Caco-2 (cell line): ENCODE measurements around the gene CSH1. TPM values are rescaled to one million over a fixed set of nuclear protein-coding genes. Genes with fewer than 3 reads are reported as not detected.
"Not testable (repeated sequence)": the region's sequence is repeated elsewhere in the genome, so short reads cannot be mapped to it uniquely, and the experiment has no call there.

ENCODE experiments used
- BruUV-seq: library from RNA; stranded (reverse); fragments of 400-500 nt; replicated peaks from 2 replicates; lab custom pipeline; 2021; lab: Mats Ljungman, UMichigan
- CTCF ChIA-PET: fragments of 300-600 bp; sonication (Branson Sonifier 250); formaldehyde crosslinking; loops from one replicate; lab custom pipeline; 2022; ENCODE audit warnings: antibody characterized with exemption; lab: Charles Lee
- POLR2A ChIA-PET: fragments of 300-600 bp; sonication (Branson Sonifier 250); formaldehyde crosslinking; loops from one replicate; lab custom pipeline; 2022; ENCODE audit warnings: antibody characterized with exemption; lab: Charles Lee
- DNase-seq, 2 experiments: peaks; one replicate each; pipeline versions ENCODE4 v3.0.0 to v3.0.0-alpha.2; 2020 to 2022
- H3K27me3 ChIP-seq: replicated peaks from 2 replicates; pipeline ENCODE4 v1.6.0; 2011; ENCODE audit warnings: low read length; ENCODE audit not compliant: control insufficient read depth, insufficient read depth
- H3K36me3 ChIP-seq: 2 replicates; pipeline ENCODE4 v1.5.1; 2011; ENCODE audit warnings: low read length; ENCODE audit not compliant: control insufficient read depth, insufficient read depth
- H3K4me1 ChIP-seq: fragments of 250-450 bp; sonication (Bioruptor Pico); 2 replicates; pipeline ENCODE4 v1.5.1; 2020; ENCODE audit warnings: mild to moderate bottlenecking
- H3K4me3 ChIP-seq: 2 replicates; pipeline ENCODE4 v1.5.1; 2011; ENCODE audit warnings: low read depth, mild to moderate bottlenecking, control low read depth, low read length
- H3K9me3 ChIP-seq: fragments of 250-450 bp; sonication (Bioruptor Pico); 2 replicates; pipeline ENCODE4 v1.5.1; 2020; ENCODE audit warnings: mild to moderate bottlenecking, moderate library complexity
- H3K27ac Mint-ChIP-seq: one replicate; pipeline ENCODE4 v1.8.0; 2022; ENCODE audit warnings: mixed read lengths; ENCODE audit not compliant: unreplicated experiment
- H3K27me3 Mint-ChIP-seq: one replicate; pipeline ENCODE4 v1.8.0; 2022; ENCODE audit warnings: mixed read lengths; ENCODE audit not compliant: insufficient read depth, unreplicated experiment
- H3K36me3 Mint-ChIP-seq: one replicate; pipeline ENCODE4 v1.8.0; 2022; ENCODE audit warnings: mild to moderate bottlenecking, mixed read lengths; ENCODE audit not compliant: insufficient read depth, unreplicated experiment
- H3K4me1 Mint-ChIP-seq: one replicate; pipeline ENCODE4 v1.8.0; 2022; ENCODE audit warnings: low read depth, mixed read lengths; ENCODE audit not compliant: unreplicated experiment
- H3K4me3 Mint-ChIP-seq: one replicate; pipeline ENCODE4 v1.8.0; 2022; ENCODE audit warnings: mild to moderate bottlenecking, moderate library complexity, mixed read lengths; ENCODE audit not compliant: unreplicated experiment
- H3K9me3 Mint-ChIP-seq: one replicate; pipeline ENCODE4 v1.8.0; 2022; ENCODE audit warnings: mixed read lengths; ENCODE audit not compliant: unreplicated experiment
- CTCF ChIP-seq, 2 experiments: fragments of 200-600 bp in 1 of 2; IDR thresholded peaks; 1 replicate in 1 of 2; 2 replicates in 1 of 2; pipeline versions ENCODE4 v1.5.1 to v1.8.0; 2011 to 2022; ENCODE audit warnings: antibody characterized with exemption in 1 of 2, control low read depth in 1 of 2, inconsistent platforms in 1 of 2, low read depth in 1 of 2, low read length in 1 of 2, mild to moderate bottlenecking in 1 of 2, moderate library complexity in 1 of 2; ENCODE audit not compliant: insufficient read depth in 1 of 2, severe bottlenecking in 1 of 2, unreplicated experiment in 1 of 2
- intact Hi-C: fragments of 100-400 bp; cut with micrococcal nuclease; formaldehyde crosslinking; loops from one replicate; pipeline ENCODE4 v1.10.0; 2022; ENCODE audit not compliant: unreplicated experiment
- total RNA-seq: library from RNA; stranded (reverse); gene quantifications from 2 replicates; pipeline ENCODE4 v1.2.3, GENCODE V29; 2022

The CSH1 gene
- total RNA-seq, 1 experiment from 2014 or later: not detected

- Mint-ChIP-seq H3K27me3 (peaks cover 19% of the 10 kb centered on the region), H3K27ac (no peak overlapping the region), H3K9me3 (no peaks in the 10 kb centered on the region), H3K4me1 (no peaks in the 10 kb centered on the region), H3K4me3 (no peak overlapping the region), H3K36me3 (no peaks in the 10 kb centered on the region)
- Histone ChIP-seq H3K36me3 (no peaks in the 10 kb centered on the region), H3K27me3 (no peaks in the 10 kb centered on the region; the same call in 1 of the 2 replicates), H3K4me1 (no peaks in the 10 kb centered on the region), H3K9me3 (no peaks in the 10 kb centered on the region), H3K4me3 (no peak overlapping the region)
- ChIA-PET POLR2A (no interaction called here), CTCF (interaction anchor here (2.5 kb wide), 2 partner anchors 36 to 223 kb away, joined by 9 to 16 read pairs; no protein-coding TSS in a partner anchor)
- intact Hi-C loops: no loop called here
- BruUV-seq: no TSS peak
- DNase-seq: no peak
- TF ChIP-seq CTCF (IDR thresholded peaks at IDR 0.05; ENCODE audit: insufficient read depth in 1 of 2, low read depth in 1 of 2, low read length in 1 of 2, severe bottlenecking in 1 of 2, unreplicated experiment in 1 of 2): no peak
Observed at GRCh38 chr17:63910096-63910495, 13.7 kb upstream of the CSH1 start.

- H3K36me3 ChIP-seq, CTCF ChIA-PET, BruUV-seq, DNase-seq, H3K9me3 ChIP-seq, H3K4me3 Mint-ChIP-seq, H3K36me3 Mint-ChIP-seq, POLR2A ChIA-PET, H3K4me3 ChIP-seq, H3K27me3 ChIP-seq, H3K4me1 Mint-ChIP-seq, intact Hi-C loops, H3K9me3 Mint-ChIP-seq, H3K4me1 ChIP-seq, H3K27ac Mint-ChIP-seq: not testable (repeated sequence)
- H3K27me3 Mint-ChIP-seq: peaks cover 19% of the 10 kb centered on the region
Observed at GRCh38 chr17:63909586-63909985, 13.2 kb upstream of the CSH1 start.

- H3K36me3 Mint-ChIP-seq, H3K4me1 ChIP-seq, POLR2A ChIA-PET, H3K27me3 ChIP-seq, H3K4me3 ChIP-seq, H3K4me3 Mint-ChIP-seq, H3K9me3 Mint-ChIP-seq, H3K36me3 ChIP-seq, H3K4me1 Mint-ChIP-seq, intact Hi-C loops, BruUV-seq, H3K27ac Mint-ChIP-seq, H3K9me3 ChIP-seq: not testable (repeated sequence)
- H3K27me3 Mint-ChIP-seq: peaks cover 19% of the 10 kb centered on the region
- CTCF ChIA-PET: interaction anchor here (1.7 kb wide), 1 partner anchor 39 kb away, joined by 6 read pairs; no protein-coding TSS in a partner anchor
- DNase-seq: peak in 1 of 2 experiments; percentile 36
- TF ChIP-seq CTCF (IDR thresholded peaks at IDR 0.05; ENCODE audit: insufficient read depth in 1 of 2, low read depth in 1 of 2, low read length in 1 of 2, severe bottlenecking in 1 of 2, unreplicated experiment in 1 of 2): peak in 1 of 2 experiments; percentile 34
Observed at GRCh38 chr17:63907161-63907778, 10.9 kb upstream of the CSH1 start.

GRCh38 chr17:63904796-63905195 lies 8.4 kb upstream of the CSH1 start:
- DNase-seq, H3K4me3 ChIP-seq, H3K4me3 Mint-ChIP-seq, intact Hi-C loops, H3K4me1 ChIP-seq, H3K27me3 ChIP-seq, POLR2A ChIA-PET, H3K9me3 Mint-ChIP-seq, H3K36me3 ChIP-seq, H3K27ac Mint-ChIP-seq, BruUV-seq, H3K36me3 Mint-ChIP-seq, H3K9me3 ChIP-seq, H3K4me1 Mint-ChIP-seq: not testable (repeated sequence)
- CTCF ChIA-PET: interaction anchor here (0.7 to 1.2 kb wide), 3 partner anchors 39 to 73 kb away, joined by 3 read pairs; no protein-coding TSS in a partner anchor
- H3K27me3 Mint-ChIP-seq: peaks cover 15% of the 10 kb centered on the region
